RWPE1 (cell line): ENCODE data around the gene ZMYND11.

Experiments used
- CTCF ChIA-PET: fragments of 350-600 bp; sonication (Branson Sonifier 250); formaldehyde crosslinking; extraction: SDS; loops from one replicate; lab custom pipeline; 2021; lab: Yijun Ruan, JAX
- POLR2A ChIA-PET: fragments of 400-600 bp; formaldehyde crosslinking; extraction: SDS; loops from one replicate; lab custom pipeline; 2020; ENCODE audit warnings: antibody characterized with exemption; ENCODE audit not compliant: low non-redundant PET; lab: Yijun Ruan, JAX
- DNase-seq: peaks from one replicate; pipeline ENCODE4 v3.0.0; 2012; ENCODE audit warnings: low spot score
- H3K27ac ChIP-seq: fragments of 450-650 bp; 2 replicates; pipeline ENCODE4 v1.5.1; 2017
- CTCF ChIP-seq: fragments of 450-650 bp; conservative IDR thresholded peaks from 2 replicates; pipeline ENCODE4 v1.5.1; 2017; ENCODE audit warnings: low read depth, mild to moderate bottlenecking

ZMYND11 gene

GRCh38 chr10:167383-167782, 32.1 kb downstream of the ZMYND11 start:
- TF ChIP-seq CTCF = no peak
- ChIA-PET CTCF (no interaction called here), POLR2A (no interaction called here)
- DNase-seq = no peak
- no peak overlapping the region for H3K27ac ChIP-seq

GRCh38 chr10:173741-174140, 38.5 kb downstream of the ZMYND11 start:
- POLR2A ChIA-PET = no interaction called here
- DNase-seq = no peak
- TF ChIP-seq CTCF = no peak
- no peak overlapping the region for H3K27ac ChIP-seq
- CTCF ChIA-PET = interaction anchor here (0.6 kb wide), 1 partner anchor 774 kb away, joined by 3 read pairs; no protein-coding TSS in a partner anchor

- TF ChIP-seq CTCF = no peak
- ChIA-PET CTCF (no interaction called here), POLR2A (no interaction called here)
- DNase-seq = no peak
- no peak overlapping the region for H3K27ac ChIP-seq
Measured at GRCh38 chr10:176677-177076, 41.4 kb downstream of the ZMYND11 start.

- CTCF ChIA-PET = no interaction called here
- H3K27ac ChIP-seq = no peak overlapping the region
- peak; percentile 59 for TF ChIP-seq CTCF
- DNase-seq = peak; percentile 36
- POLR2A ChIA-PET = no interaction called here
Measured at GRCh38 chr10:178208-178607, 43.0 kb downstream of the ZMYND11 start.

- no peak for TF ChIP-seq CTCF
- ChIA-PET CTCF (no interaction called here), POLR2A (no interaction called here)
- no peak for DNase-seq
- H3K27ac ChIP-seq = no peak overlapping the region
Measured at GRCh38 chr10:178723-179122, 43.5 kb downstream of the ZMYND11 start.

- CTCF ChIA-PET = interaction anchor here (1.2 kb wide), 1 partner anchor 23 kb away, joined by 3 read pairs; no protein-coding TSS in a partner anchor
- POLR2A ChIA-PET = no interaction called here
- no peak for DNase-seq
Measured at GRCh38 chr10:182441-183201, 47.4 kb downstream of the ZMYND11 start.

More at GRCh38 chr10:182441-183201, 47.4 kb downstream of the ZMYND11 start:
- no peak for TF ChIP-seq CTCF
- H3K27ac ChIP-seq = no peak overlapping the region
